Muscle of leg (tissue), 11 donors: Measurements from ENCODE around the gene SRP9. TPM values are rescaled to one million over a fixed set of nuclear protein-coding genes. Genes with fewer than 3 reads are reported as not detected.

Experiments used
- DNase-seq: peaks from one replicate; pipeline ENCODE4 v3.0.0; 2013
- H3K27ac ChIP-seq: one replicate; pipeline ENCODE4 v1.5.1; 2013; ENCODE audit warnings: mild to moderate bottlenecking, low read length, control low read depth
- H3K27me3 ChIP-seq: one replicate; pipeline ENCODE4 v1.6.1; 2013; ENCODE audit warnings: low read length; ENCODE audit not compliant: control insufficient read depth, insufficient read depth
- H3K36me3 ChIP-seq: one replicate; pipeline ENCODE4 v1.6.1; 2013; ENCODE audit warnings: low read length; ENCODE audit not compliant: control insufficient read depth, insufficient read depth
- H3K4me1 ChIP-seq: one replicate; pipeline ENCODE4 v1.6.1; 2013; ENCODE audit warnings: low read length; ENCODE audit not compliant: control insufficient read depth, insufficient read depth
- H3K4me3 ChIP-seq: one replicate; pipeline ENCODE4 v1.5.1; 2013; ENCODE audit warnings: low read length, control low read depth
- H3K9me3 ChIP-seq: replicated peaks from 2 replicates; pipeline ENCODE4 v1.6.1; 2013; ENCODE audit warnings: low read depth, low read length; ENCODE audit not compliant: control insufficient read depth
- WGBS: methylation state at CpG from one replicate; pipeline ENCODE4 v1.1.5; 2013; ENCODE audit warnings: missing lambda C conversion rate; ENCODE audit not compliant: insufficient coverage; 5-methylcytosine and 5-hydroxymethylcytosine counted together
- polyA plus RNA-seq, 8 donors: library from polyadenylated mRNA; unstranded; fragments of 120-200 nt; gene quantifications; one replicate each; pipeline versions ENCODE4 v1.2.1 to v1.2.3, GENCODE V29; 2013; ENCODE audit warnings: inconsistent platforms in 1 of 8, low replicate concordance in 1 of 8; ENCODE audit not compliant: insufficient read length in 8 of 8, insufficient read depth in 1 of 8
- total RNA-seq: library from RNA; stranded (reverse); fragments of 120-200 nt; gene quantifications from one replicate; pipeline ENCODE4 v1.2.4, GENCODE V29; 2013

SRP9 gene
- total and polyA plus RNA-seq, 9 donors: 169 to 223 (median 191) TPM

DNA sequence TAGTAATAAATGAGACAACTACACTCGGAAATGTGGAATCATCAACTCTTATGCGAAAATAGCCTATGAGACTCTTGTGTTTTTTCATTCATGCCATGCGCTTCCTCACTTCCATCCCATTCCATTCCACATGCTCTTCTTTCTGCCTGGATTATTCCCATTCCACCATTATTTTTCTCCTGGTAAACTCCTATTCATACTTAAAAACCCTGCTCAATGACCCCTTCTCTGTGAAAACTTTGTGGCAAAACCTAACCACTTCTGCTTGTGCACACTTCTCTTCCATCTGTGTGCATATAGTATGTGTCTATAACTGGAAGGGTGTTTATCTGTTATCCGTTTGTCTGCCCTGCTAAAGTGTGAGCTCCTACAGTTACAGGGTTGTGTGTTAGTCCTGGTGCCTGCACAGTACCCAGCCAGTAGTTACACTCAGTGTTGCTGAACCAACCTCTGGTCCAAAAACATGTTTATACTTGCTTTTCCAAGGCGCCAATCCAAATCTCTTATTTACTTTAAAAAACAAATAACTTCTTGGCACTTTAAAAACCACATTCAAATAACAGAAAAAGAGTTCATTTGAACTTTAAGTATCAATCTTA lies 43.0 kb downstream of the SRP9 start:
- Histone ChIP-seq H3K27me3 (peaks cover 2% of the 10 kb centered on the region), H3K9me3 (no peaks in the 10 kb centered on the region), H3K4me1 (peaks cover 53% of the 10 kb centered on the region), H3K4me3 (no peak overlapping the region), H3K36me3 (peaks cover 9% of the 10 kb centered on the region), H3K27ac (no peak overlapping the region)
- WGBS: 100% methylated on average over 1 of the region's 5 CpGs
- DNase-seq: no peak

DNA sequence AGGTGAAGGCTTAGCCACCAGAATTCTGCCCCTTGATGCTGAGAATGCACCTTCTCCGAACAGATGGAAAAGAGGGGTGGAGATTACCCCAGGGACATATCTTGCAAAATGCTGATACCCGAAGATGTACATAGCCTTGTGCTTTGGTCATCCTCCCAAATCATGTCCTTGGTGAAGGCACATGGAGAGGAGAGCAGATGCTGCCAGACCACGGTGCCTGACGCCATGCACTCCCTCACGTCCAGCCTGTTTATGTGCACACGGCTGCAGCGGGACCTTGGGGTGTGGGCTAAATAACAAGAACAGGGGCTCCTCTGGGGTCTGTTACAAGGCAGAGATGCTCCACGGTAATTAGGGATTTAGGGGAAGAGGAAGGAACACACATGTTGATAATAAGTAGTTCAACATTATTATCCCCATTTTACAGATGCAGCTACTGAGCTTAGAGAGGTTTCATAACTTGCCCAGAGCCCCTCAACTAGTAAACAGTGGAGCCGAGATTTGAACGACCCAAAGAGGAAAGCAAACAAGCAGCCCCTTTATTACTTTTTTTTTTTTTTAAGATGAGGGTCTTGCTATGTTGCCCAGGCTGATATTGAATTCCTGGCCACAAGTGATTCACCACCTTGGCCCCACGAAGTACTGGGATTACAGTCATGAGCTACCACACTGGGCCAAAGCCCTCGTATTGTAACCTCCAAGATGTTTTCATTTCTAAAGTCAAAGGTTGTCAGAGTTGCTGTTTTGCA lies 45.2 kb downstream of the SRP9 start:
- H3K27me3 ChIP-seq: peaks cover 2% of the 10 kb centered on the region
- H3K27ac ChIP-seq: no peak overlapping the region
- H3K4me3 ChIP-seq: no peak overlapping the region
- H3K9me3 ChIP-seq: no peaks in the 10 kb centered on the region
- H3K36me3 ChIP-seq: peaks cover 9% of the 10 kb centered on the region
- WGBS: 17% methylated on average over 1 of the region's 12 CpGs
- DNase-seq: no peak
- H3K4me1 ChIP-seq: peaks cover 54% of the 10 kb centered on the region

DNA sequence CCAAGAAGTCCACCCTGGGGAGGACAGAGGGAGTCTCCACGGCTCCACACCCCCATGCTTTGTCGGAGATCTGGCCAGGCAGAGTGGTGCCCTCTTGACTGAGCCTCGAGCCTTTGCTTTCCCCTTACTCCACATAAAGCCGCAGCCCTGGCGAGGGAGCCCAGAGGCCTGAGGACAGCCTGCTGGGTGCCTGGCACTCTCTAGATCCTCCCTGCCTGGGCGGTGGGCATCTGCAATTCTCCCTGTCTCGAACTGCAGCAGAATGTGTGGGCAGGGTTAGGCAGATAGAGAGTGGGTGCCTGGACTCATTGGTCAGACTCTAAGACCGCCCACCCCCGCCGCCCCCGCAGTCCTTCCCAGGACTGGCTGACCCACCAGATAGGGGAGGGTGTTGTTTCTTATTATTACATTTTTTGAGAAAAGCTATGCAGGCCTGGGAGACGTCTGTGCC lies 46.2 kb downstream of the SRP9 start:
- Histone ChIP-seq H3K4me1 (peaks cover 50% of the 10 kb centered on the region), H3K9me3 (no peaks in the 10 kb centered on the region), H3K36me3 (peaks cover 12% of the 10 kb centered on the region), H3K27ac (no peak overlapping the region), H3K4me3 (no peak overlapping the region), H3K27me3 (peaks cover 2% of the 10 kb centered on the region)
- DNase-seq: no peak
- 71% methylated on average over 7 of the region's 12 CpGs for WGBS

DNA sequence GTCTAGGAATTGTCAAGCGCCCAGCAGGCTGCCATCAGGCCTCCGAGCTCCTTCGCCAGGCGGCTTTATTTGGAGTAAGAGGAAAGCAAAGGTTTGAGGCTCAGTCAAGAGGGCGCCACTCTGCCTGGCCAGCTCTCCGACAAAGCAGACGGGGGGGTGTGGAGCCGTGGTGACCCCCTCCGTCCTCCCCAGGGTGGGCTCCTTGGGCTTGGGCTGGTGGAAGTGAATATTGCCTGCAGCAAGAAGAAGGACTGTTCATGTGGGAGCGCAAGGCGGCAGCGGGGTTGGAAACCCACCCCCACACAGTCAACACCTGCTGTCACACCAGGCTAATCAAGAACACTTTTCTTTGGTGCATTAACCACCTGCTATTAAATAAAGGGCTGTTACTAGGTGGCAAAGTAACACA lies 46.9 kb downstream of the SRP9 start:
- Histone ChIP-seq H3K27me3 (peaks cover 2% of the 10 kb centered on the region), H3K4me1 (peaks cover 47% of the 10 kb centered on the region), H3K9me3 (no peaks in the 10 kb centered on the region), H3K4me3 (no peak overlapping the region), H3K27ac (no peak overlapping the region), H3K36me3 (peaks cover 19% of the 10 kb centered on the region)
- DNase-seq: no peak
- 71% methylated on average over 4 of the region's 12 CpGs for WGBS

DNA sequence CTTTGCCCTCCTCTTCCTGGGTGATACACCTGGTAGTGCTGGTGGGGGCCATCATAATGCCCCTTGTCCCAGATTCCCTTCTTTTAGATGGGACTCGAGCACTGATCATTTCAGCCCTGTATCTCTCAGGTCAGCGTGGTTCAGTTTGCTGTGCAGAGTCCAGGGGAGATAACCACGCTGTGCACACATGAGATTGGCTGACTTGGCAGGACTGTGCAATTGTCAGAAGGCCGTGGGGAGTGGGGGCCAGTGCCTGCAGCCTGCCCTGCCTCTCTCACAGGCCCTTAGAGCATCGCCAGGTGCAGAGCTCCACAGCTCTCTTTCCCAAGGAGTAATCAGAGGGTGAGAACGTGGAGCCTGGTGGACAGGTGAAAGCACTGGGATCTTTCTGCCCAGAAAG lies 47.5 kb downstream of the SRP9 start:
- H3K4me1 ChIP-seq: peaks cover 44% of the 10 kb centered on the region
- 53% methylated on average over 3 of the region's 6 CpGs for WGBS
- no peaks in the 10 kb centered on the region for H3K9me3 ChIP-seq
- DNase-seq: no peak
- H3K27ac ChIP-seq: no peak overlapping the region
- H3K36me3 ChIP-seq: peaks cover 20% of the 10 kb centered on the region
- no peak overlapping the region for H3K4me3 ChIP-seq
- peaks cover 2% of the 10 kb centered on the region for H3K27me3 ChIP-seq

DNA sequence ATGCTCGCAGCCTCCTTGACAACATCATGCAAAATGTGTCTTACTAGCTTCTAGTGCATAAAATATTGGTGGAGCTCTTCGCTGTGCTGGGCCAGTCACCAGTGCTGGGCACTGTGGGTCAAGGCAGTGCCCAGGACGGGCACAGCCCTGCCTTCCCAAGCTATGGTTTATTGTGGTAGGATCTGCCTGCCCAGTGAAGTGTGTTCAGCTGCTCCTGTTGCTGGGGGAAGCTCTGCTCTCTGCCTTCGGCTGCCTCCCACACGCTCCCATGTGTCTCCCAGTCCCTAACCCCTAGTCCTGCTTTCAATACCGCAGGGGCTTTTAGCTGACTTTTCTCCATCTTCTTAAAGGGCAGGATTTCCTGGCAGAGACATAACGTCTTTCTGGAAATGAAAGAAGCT lies 48.0 kb downstream of the SRP9 start:
- peak; percentile 61 for DNase-seq
- Histone ChIP-seq H3K4me3 (no peak overlapping the region), H3K27ac (peak overlapping the region; percentile 31), H3K4me1 (peaks cover 44% of the 10 kb centered on the region), H3K36me3 (peaks cover 20% of the 10 kb centered on the region), H3K9me3 (no peaks in the 10 kb centered on the region), H3K27me3 (peaks cover 2% of the 10 kb centered on the region)
- WGBS: 87% methylated on average over 2 of the region's 7 CpGs

DNA sequence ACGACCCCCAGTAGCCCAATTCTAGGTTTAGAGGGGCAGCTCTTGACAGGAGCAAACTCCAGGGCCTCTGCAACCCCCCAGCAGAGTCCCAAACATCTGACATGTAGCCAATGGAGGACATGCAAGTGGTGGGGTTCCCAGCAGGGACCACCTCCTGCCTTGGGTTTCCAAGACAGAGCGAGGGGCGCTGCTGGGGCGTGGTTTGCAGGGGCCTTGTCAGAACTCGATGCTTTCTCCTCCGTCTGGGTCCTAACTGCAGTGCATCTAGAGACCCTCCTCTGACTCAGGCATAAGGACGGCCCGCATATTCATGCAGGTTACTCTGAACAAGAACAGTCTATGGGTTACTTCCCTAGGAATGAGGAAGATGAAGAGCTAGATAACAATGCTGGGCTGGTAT lies 49.5 kb downstream of the SRP9 start:
- no peaks in the 10 kb centered on the region for H3K9me3 ChIP-seq
- no peak overlapping the region for H3K27ac ChIP-seq
- peaks cover 2% of the 10 kb centered on the region for H3K27me3 ChIP-seq
- DNase-seq: no peak
- 79% methylated on average over 6 of the region's 8 CpGs for WGBS
- H3K4me3 ChIP-seq: no peak overlapping the region
- peaks cover 48% of the 10 kb centered on the region for H3K4me1 ChIP-seq
- peaks cover 27% of the 10 kb centered on the region for H3K36me3 ChIP-seq

DNA sequence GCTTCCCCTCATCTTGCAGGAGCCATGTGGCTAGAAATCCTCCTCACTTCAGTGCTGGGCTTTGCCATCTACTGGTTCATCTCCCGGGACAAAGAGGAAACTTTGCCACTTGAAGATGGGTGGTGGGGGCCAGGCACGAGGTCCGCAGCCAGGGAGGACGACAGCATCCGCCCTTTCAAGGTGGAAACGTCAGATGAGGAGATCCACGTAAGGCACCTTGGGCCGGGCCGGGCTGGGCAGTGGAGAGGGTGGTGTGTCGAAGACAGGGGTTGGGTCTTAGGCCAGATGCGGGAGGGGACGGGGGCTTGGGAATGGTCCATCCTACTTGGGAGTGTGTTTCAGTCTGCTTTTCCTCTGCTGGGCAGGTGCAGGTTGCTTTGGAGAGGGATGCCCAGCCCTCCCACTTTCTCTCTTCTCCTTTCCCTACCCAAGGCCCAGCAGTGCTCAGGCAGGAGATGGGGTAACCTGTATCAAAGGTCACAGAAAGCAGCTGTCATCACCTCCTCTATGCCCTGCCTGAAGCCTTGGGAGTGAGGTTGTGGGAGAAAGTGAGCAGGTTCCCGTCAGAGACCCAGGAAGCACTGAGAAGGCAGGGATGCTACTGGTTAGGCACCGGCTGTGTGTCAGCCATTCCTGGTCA lies 51.2 kb downstream of the SRP9 start:
- H3K27me3 ChIP-seq: no peaks in the 10 kb centered on the region
- H3K4me3 ChIP-seq: no peak overlapping the region
- 92% methylated on average over 11 of the region's 14 CpGs for WGBS
- H3K4me1 ChIP-seq: peaks cover 43% of the 10 kb centered on the region
- H3K36me3 ChIP-seq: peaks cover 21% of the 10 kb centered on the region
- DNase-seq: no peak
- H3K27ac ChIP-seq: no peak overlapping the region
- no peaks in the 10 kb centered on the region for H3K9me3 ChIP-seq

DNA sequence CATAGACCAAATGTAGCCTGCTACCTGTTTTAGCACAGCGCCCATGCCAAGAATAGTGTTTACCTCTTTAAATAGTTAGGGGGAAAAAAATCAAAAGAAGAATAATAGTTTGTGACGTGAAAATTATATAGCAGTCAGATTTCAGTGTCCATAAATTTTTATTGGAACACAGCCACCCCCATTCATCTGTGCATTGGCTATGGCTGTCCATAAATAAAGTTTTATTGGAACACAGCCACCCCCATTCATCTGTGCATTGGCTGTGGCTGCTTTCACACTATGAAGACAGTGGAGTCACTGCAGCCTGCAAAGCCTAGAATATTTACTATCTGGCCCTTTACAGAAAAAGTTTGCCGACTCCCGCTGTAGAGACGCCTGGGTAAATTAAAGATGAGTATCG lies 53.2 kb downstream of the SRP9 start:
- Histone ChIP-seq H3K9me3 (no peaks in the 10 kb centered on the region), H3K27ac (no peak overlapping the region), H3K36me3 (peaks cover 24% of the 10 kb centered on the region), H3K27me3 (no peaks in the 10 kb centered on the region), H3K4me1 (peaks cover 36% of the 10 kb centered on the region), H3K4me3 (no peak overlapping the region)
- 67% methylated on average over 1 of the region's 6 CpGs for WGBS
- no peak for DNase-seq
